ENCODE measurements around the gene AMOTL2.
A peak's percentile ranks its signal among the peaks of the same experiment; 100 is the strongest.

The AMOTL2 gene

DNA sequence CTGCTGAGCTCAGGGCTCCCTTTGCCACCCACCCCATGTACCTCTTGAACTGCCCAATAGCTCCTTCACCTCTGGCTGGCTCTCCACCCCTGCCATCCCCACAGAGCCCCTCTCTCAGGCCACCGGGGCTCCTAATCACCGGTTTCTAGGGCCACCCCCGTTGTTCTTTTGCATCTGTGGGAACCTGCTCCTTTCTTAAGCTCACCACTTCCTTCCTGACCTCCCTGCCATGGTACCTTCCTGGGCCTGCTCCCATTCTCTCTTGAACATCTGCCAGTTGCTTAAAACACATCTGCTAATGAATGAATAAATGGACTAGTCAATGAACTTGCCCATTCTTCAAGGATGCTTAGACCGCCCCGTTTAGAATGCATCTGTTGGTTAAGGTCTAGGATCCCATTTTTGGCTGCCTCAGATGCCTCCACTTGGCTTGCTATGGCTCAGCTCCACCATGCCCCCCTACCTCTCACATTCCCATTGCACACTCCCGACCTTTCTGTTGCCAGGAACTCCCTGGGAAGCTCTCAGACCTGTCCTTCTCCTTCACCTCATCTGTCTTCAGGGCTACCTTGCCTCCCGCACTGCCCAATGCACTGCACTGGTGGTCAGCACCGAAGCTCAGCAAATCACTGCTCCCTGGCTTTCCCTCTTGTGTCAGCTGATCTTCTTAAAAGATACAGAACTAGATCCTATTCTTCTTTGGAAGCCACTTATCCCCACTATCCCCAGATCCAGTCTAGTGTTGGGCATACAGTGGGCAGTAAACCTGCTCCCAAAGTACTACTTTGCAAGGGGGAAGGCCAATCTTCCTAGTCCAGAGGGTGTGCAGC is 9.1 kb downstream of the AMOTL2 start:
- no peak for DNase-seq

GRCh38 chr3:134364061-134364935 is 9.9 kb downstream of the AMOTL2 start:
- peak; percentile 14 for DNase-seq

- no peak for DNase-seq
Measured at GRCh38 chr3:134363381-134363755, 10.9 kb downstream of the AMOTL2 start.

GRCh38 chr3:134362670-134363380 is 11.4 kb downstream of the AMOTL2 start:
- DNase-seq, result no peak

- DNase-seq, result no peak
Measured at GRCh38 chr3:134362221-134362620, 12.0 kb downstream of the AMOTL2 start.

DNA sequence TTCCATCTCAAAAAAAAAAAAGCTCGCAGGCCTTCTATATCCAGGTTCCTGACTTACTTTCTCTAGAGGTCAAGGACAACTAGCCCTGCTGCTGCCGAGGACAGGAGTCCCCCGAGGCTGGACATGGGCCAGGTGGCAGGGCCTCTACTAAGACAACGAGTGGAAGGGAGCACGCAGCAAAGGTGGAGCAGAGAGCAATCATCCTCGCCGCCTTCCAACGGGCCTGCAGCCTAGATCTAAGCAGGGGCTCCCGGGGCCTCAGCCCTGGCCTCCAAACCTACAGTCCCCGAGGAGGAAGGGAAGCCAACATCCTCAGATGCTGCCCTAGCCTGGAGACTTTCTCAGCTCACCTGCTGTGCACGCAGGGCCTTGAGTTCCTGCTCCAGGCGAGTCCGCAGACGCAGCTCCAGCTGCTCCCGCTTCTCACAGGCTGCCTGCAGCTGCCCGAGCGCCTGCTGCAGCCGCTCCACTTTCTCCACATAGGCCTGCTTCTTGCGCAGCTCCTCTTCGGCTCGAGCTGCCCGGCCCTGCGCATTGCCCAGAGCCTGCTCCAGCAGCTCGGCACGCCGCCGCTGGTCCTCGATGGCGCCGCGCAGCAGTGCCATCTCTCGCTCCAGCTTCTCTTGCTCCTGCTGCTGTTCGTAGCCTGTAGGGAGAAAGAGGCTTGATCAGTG is 12.9 kb downstream of the AMOTL2 start:
- no peak for DNase-seq

- DNase-seq, result no peak
Measured at GRCh38 chr3:134360046-134360445, 14.2 kb downstream of the AMOTL2 start.

GRCh38 chr3:134359121-134360010 is 14.9 kb downstream of the AMOTL2 start:
- no peak for DNase-seq

GRCh38 chr3:134357914-134358811 is 16.1 kb downstream of the AMOTL2 start:
- no peak for DNase-seq

DNA sequence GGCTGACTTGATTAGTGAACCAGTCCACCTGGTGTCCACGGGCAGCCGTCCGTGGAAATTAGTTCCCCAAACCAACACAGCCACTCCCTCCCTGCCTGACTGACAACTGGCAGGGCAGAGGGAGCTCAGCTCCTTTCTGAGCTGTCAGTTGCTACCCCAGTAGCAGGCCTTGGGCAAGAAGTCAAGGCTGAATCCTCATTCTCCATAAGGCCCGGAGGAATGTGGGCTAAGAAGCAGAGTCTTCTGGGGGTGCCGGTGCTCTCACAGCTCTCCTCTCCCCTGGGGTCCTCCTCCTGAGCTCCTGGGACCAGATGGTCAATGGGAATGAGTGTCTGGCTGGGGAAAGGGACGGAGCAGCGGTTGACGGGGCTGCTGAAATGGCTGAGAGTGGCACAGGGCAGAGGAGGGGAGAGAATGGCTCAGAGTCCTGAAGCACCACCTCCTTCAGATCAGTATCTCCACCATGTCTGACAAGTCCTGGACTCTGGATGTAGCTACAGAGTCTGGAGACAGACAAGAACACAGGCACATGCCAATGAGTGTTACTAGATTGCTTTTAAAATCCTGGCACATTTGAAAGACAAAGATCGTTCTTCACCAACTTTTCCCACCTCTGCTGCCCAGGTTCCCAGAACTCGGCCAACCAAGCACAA is 16.9 kb downstream of the AMOTL2 start:
- DNase-seq, result no peak

GRCh38 chr3:134356411-134357040 is 17.7 kb downstream of the AMOTL2 start:
- no peak for DNase-seq

GRCh38 chr3:134355416-134355815 is 18.8 kb downstream of the AMOTL2 start:
- no peak for DNase-seq

DNA sequence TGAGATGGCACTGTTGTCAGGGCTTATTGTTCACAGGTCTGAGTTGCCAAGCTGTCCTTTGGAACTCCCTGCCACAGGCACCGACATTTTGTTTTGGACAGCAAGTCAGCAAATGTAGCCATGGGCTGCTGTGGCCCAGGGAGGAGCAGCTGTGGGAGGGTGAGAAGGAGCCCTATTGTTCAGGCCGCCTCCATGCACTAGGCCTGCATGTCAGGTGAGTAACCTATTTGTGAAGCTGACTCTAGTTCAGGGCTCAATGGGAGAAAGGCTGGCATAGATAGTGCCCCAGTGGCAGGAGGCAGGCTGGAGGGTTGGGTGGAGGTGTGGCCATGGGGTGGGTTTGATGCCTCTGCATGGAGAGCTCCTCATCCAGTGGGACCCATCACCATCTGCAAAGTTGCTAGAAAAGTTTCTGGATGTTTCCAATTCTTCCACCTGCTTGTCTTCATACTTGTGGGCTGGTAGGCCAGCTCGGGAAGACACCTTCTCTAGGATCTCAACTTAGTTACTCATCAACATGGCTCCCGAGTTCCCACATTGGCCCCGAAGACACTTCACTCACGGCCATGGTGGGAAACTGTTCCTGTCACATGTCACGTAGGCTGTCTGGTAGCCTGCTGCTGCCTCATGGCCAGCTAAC is 19.5 kb downstream of the AMOTL2 start:
- DNase-seq, result no peak

DNA sequence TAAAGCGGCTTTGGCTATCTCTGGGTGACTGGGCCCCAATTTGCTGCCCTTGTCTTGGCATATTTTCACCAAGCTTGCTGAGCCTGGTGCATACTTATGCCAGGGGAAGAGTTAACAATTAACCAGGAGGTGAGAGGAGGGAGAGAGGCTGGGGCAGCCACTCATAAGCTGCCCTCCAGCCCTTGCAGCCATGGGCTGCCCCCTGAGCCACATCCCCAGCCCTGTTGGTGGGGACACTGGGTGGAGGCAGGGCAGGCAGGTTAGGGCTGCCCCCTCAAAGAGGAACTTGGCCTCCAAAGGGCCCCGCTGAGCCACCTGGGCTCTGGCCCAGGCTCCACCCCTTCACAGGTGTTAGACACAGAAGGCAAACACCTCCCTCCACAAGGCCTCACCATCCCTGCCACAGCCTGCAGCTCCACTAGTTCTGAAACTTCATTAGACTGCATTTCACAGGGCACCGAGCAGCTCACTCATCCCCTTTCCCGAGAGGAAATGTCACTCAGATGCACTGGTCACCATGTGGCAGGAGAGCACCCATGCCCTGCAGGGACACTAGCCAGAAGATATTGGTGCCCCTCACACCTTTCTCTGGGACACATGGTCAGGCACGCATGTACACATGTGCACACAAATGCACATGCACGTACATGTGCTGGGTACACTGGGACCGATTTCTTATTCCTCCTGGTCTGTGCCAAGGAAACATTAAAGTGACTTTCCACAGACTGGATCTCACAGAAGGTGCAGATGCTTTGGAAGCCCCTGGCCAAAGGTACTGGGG is 20.2 kb downstream of the AMOTL2 start:
- no peak for DNase-seq

DNA sequence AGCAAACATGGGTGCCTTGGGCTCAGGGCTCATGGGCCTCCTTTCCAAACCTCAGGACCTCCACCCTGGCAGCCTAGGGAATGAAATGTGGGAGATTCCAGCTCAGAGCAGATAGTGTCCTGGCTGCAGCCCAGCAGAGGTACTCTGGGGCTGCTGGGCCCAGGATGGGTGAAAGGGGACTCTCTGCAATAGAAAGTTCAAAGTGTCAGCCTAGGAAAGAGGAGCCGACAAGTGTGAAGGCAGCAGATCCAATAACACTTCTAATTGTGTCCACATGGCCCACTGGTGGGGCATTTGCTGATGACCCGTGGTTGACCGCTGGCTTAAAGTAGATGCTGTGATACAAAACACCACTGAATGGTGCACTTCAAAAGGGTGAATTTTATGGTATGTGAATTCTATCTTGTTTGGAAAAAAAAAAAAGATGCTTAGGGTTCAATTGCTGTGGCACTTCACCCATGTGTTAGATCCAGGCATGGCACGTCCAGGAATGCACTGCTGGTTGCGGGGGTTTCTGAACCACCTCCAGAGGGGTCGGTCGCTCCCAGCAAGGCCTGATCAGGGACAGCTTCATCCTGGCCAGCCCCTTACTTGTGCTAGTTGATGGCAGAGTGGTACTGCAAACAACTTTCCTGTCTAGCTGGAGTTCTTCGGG is 20.9 kb downstream of the AMOTL2 start:
- DNase-seq, result no peak

- no peak for DNase-seq
Measured at GRCh38 chr3:134352031-134352671, 22.1 kb downstream of the AMOTL2 start.

DNA sequence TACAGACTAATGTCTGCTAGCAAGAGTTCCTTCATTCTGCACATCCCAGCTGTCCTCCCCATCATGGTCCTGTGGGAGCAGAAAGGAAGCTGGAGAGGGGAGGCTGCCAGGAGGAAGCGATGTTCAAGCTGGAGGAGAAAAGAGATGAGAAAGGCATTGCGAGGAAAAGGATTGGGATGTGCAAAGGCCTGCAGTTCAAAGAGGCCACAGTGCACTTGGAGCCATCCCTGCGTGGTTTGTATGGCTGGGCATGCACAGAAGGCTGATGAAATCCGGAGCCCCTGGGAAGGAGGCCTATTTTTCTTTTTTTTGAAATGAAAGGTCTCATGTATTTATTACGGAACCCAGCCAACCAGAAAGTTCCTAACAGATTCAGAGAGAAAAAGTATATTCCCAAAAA is 22.8 kb downstream of the AMOTL2 start:
- DNase-seq, result no peak
